Skeletal muscle cell (primary cell): Measurements from ENCODE around the gene CAMK2N2.

Experiments
- DNase-seq: peaks from one replicate; pipeline ENCODE4 v3.0.0-alpha.2; 2010; ENCODE audit warnings: low read depth
- H3K4me3 ChIP-seq: 2 replicates; pipeline ENCODE4 v1.5.1; 2011; ENCODE audit warnings: low read depth, mild to moderate bottlenecking, control low read depth, low read length, moderate library complexity

Gene CAMK2N2

GRCh38 chr3:184230081-184230602 is 31.2 kb downstream of the CAMK2N2 start:
- peak overlapping the region; percentile 40 for H3K4me3 ChIP-seq
- DNase-seq = no peak

- no peak for DNase-seq
- H3K4me3 ChIP-seq = peak within 1 kb of the TSS; percentile 40
Measured at GRCh38 chr3:184229394-184230080, 31.8 kb downstream of the CAMK2N2 start, which contains the start of gene VWA5B2. VWA5B2 (plus strand) TSS chr3:184229585; CDS start chr3:184230529, 944 bp downstream.

GRCh38 chr3:184228376-184229137 is 32.8 kb downstream of the CAMK2N2 start:
- DNase-seq = no peak
- H3K4me3 ChIP-seq = no peak overlapping the region

GRCh38 chr3:184227481-184227935 is 33.8 kb downstream of the CAMK2N2 start:
- H3K4me3 ChIP-seq = no peak overlapping the region
- no peak for DNase-seq

GRCh38 chr3:184223946-184224345 is 37.4 kb downstream of the CAMK2N2 start:
- no peak for DNase-seq
- no peak overlapping the region for H3K4me3 ChIP-seq

GRCh38 chr3:184222521-184222920 is 38.8 kb downstream of the CAMK2N2 start:
- DNase-seq = no peak
- no peak overlapping the region for H3K4me3 ChIP-seq

GRCh38 chr3:184218814-184219213 is 42.5 kb downstream of the CAMK2N2 start:
- no peak for DNase-seq

GRCh38 chr3:184211718-184212117 is 49.6 kb downstream of the CAMK2N2 start:
- H3K4me3 ChIP-seq = no peak overlapping the region
- no peak for DNase-seq

More at GRCh38 chr3:184218814-184219213, 42.5 kb downstream of the CAMK2N2 start:
- H3K4me3 ChIP-seq = no peak overlapping the region

- no peak overlapping the region for H3K4me3 ChIP-seq
- DNase-seq = no peak
Measured at GRCh38 chr3:184211297-184211696, 50.1 kb downstream of the CAMK2N2 start.
